Duodenal mucosa (tissue), 2 donors: ENCODE data around the gene MEIS2.

Experiments used
- H3K27ac ChIP-seq: one replicate; pipeline ENCODE4 v1.7.0; 2013; ENCODE audit warnings: low read depth, low read length
- H3K27me3 ChIP-seq, 2 donors: one replicate each; pipeline ENCODE4 v1.7.0; 2013; ENCODE audit warnings: low read length in 2 of 2, control low read depth in 1 of 2; ENCODE audit not compliant: insufficient read depth in 2 of 2, control insufficient read depth in 1 of 2
- H3K36me3 ChIP-seq, 2 donors: one replicate each; pipeline ENCODE4 v1.7.0; 2013; ENCODE audit warnings: low read length in 2 of 2, control low read depth in 1 of 2; ENCODE audit not compliant: insufficient read depth in 2 of 2, control insufficient read depth in 1 of 2
- H3K4me1 ChIP-seq, 2 donors: one replicate each; pipeline ENCODE4 v1.7.0; 2013; ENCODE audit warnings: low read length in 2 of 2, control low read depth in 1 of 2; ENCODE audit not compliant: insufficient read depth in 2 of 2, control insufficient read depth in 1 of 2
- H3K4me3 ChIP-seq, 2 donors: one replicate each; pipeline ENCODE4 v1.7.0; 2013; ENCODE audit warnings: low read length in 2 of 2, low read depth in 1 of 2
- H3K9ac ChIP-seq, 2 donors: one replicate each; pipeline ENCODE4 v1.7.0; 2013; ENCODE audit warnings: low read length in 2 of 2, low read depth in 1 of 2
- H3K9me3 ChIP-seq, 2 donors: one replicate each; pipeline ENCODE4 v1.7.0; 2013; ENCODE audit warnings: low read length in 2 of 2, control low read depth in 1 of 2; ENCODE audit not compliant: control insufficient read depth in 1 of 2

The MEIS2 gene

GRCh38 chr15:36914466-36914865 lies 185.9 kb downstream of the MEIS2 start:
- no peaks in the 10 kb centered on the region for H3K27me3 ChIP-seq
- peaks cover 25 to 38% of the 10 kb centered on the region in 2 donors for H3K4me1 ChIP-seq
- no peak overlapping the region for H3K4me3 ChIP-seq
- no peak overlapping the region for H3K9ac ChIP-seq
- H3K27ac ChIP-seq, result no peak overlapping the region
- no peaks in the 10 kb centered on the region for H3K9me3 ChIP-seq
- peaks cover 0 to 3% of the 10 kb centered on the region in 2 donors for H3K36me3 ChIP-seq

GRCh38 chr15:36912311-36912712 lies 188.0 kb downstream of the MEIS2 start:
- Histone ChIP-seq H3K9me3 (no peaks in the 10 kb centered on the region), H3K36me3 (peaks cover 0 to under 1% of the 10 kb centered on the region in 2 donors), H3K27me3 (no peaks in the 10 kb centered on the region), H3K4me3 (no peak overlapping the region), H3K27ac (no peak overlapping the region), H3K9ac (no peak overlapping the region), H3K4me1 (peaks cover 29 to 42% of the 10 kb centered on the region in 2 donors)

- Histone ChIP-seq H3K36me3 (no peaks in the 10 kb centered on the region), H3K4me1 (peaks cover 29 to 45% of the 10 kb centered on the region in 2 donors), H3K27ac (no peak overlapping the region), H3K27me3 (no peaks in the 10 kb centered on the region), H3K4me3 (no peak overlapping the region), H3K9me3 (no peaks in the 10 kb centered on the region), H3K9ac (no peak overlapping the region)
Measured at GRCh38 chr15:36911322-36911944, 188.9 kb downstream of the MEIS2 start.

GRCh38 chr15:36908991-36909390 lies 191.4 kb downstream of the MEIS2 start:
- H3K4me3 ChIP-seq, result no peak overlapping the region

GRCh38 chr15:36907295-36907694 lies 193.1 kb downstream of the MEIS2 start:
- no peak overlapping the region for H3K9ac ChIP-seq
- no peaks in the 10 kb centered on the region for H3K9me3 ChIP-seq
- no peak overlapping the region for H3K4me3 ChIP-seq
- H3K36me3 ChIP-seq, result no peaks in the 10 kb centered on the region
- no peaks in the 10 kb centered on the region for H3K27me3 ChIP-seq
- no peak overlapping the region for H3K27ac ChIP-seq
- peaks cover 38 to 50% of the 10 kb centered on the region in 2 donors for H3K4me1 ChIP-seq

More at GRCh38 chr15:36908991-36909390, 191.4 kb downstream of the MEIS2 start:
- Histone ChIP-seq H3K9me3 (no peaks in the 10 kb centered on the region), H3K9ac (no peak overlapping the region), H3K36me3 (no peaks in the 10 kb centered on the region), H3K4me1 (peaks cover 34 to 51% of the 10 kb centered on the region in 2 donors), H3K27me3 (no peaks in the 10 kb centered on the region), H3K27ac (no peak overlapping the region)

GRCh38 chr15:36905908-36906307 lies 194.4 kb downstream of the MEIS2 start:
- Histone ChIP-seq H3K27me3 (no peaks in the 10 kb centered on the region), H3K27ac (no peak overlapping the region), H3K36me3 (no peaks in the 10 kb centered on the region), H3K4me1 (peaks cover 29 to 39% of the 10 kb centered on the region in 2 donors), H3K9ac (no peak overlapping the region), H3K4me3 (no peak overlapping the region), H3K9me3 (no peaks in the 10 kb centered on the region)

- Histone ChIP-seq H3K4me3 (peak overlapping the region in 1 of 2 donors; percentile 51), H3K27ac (no peak overlapping the region), H3K9me3 (no peaks in the 10 kb centered on the region), H3K36me3 (no peaks in the 10 kb centered on the region), H3K27me3 (no peaks in the 10 kb centered on the region), H3K9ac (peak overlapping the region in 1 of 2 donors; percentile 17), H3K4me1 (peaks cover 29 to 39% of the 10 kb centered on the region in 2 donors)
Measured at GRCh38 chr15:36904715-36905114, 195.6 kb downstream of the MEIS2 start.

- Histone ChIP-seq H3K4me1 (peaks cover 24 to 39% of the 10 kb centered on the region in 2 donors), H3K27me3 (no peaks in the 10 kb centered on the region), H3K36me3 (no peaks in the 10 kb centered on the region), H3K9me3 (no peaks in the 10 kb centered on the region), H3K9ac (peak overlapping the region in 1 of 2 donors; percentile 17), H3K4me3 (peak overlapping the region in 1 of 2 donors; percentile 51), H3K27ac (no peak overlapping the region)
Measured at GRCh38 chr15:36903922-36904556, 196.3 kb downstream of the MEIS2 start.

- H3K4me1 ChIP-seq, result peaks cover 23 to 37% of the 10 kb centered on the region in 2 donors
- H3K9me3 ChIP-seq, result no peaks in the 10 kb centered on the region
- no peaks in the 10 kb centered on the region for H3K36me3 ChIP-seq
- no peaks in the 10 kb centered on the region for H3K27me3 ChIP-seq
- no peak overlapping the region for H3K27ac ChIP-seq
- no peak overlapping the region for H3K9ac ChIP-seq
- no peak overlapping the region for H3K4me3 ChIP-seq
Measured at GRCh38 chr15:36903195-36903594, 197.2 kb downstream of the MEIS2 start.

- H3K36me3 ChIP-seq, result no peaks in the 10 kb centered on the region
- H3K4me3 ChIP-seq, result no peak overlapping the region
- H3K27me3 ChIP-seq, result no peaks in the 10 kb centered on the region
- H3K9ac ChIP-seq, result no peak overlapping the region
- no peaks in the 10 kb centered on the region for H3K9me3 ChIP-seq
- no peak overlapping the region for H3K27ac ChIP-seq
- peaks cover 39 to 49% of the 10 kb centered on the region in 2 donors for H3K4me1 ChIP-seq
Measured at GRCh38 chr15:36901012-36901411, 199.3 kb downstream of the MEIS2 start.
